DND-41 (cell line): ENCODE results near the gene RASD1.

Experiments used
- EZH2 ChIP-seq: IDR thresholded peaks from 3 replicates; pipeline ENCODE4 v1.6.1; 2012; ENCODE audit warnings: borderline replicate concordance, low read depth, mild to moderate bottlenecking, moderate library complexity, low read length, inconsistent platforms; ENCODE audit not compliant: severe bottlenecking
- TF ChIP-seq, protein P1 (sequence below): IDR thresholded peaks from 2 replicates; pipeline ENCODE4 v1.5.1; 2012; ENCODE audit warnings: borderline replicate concordance, low read length, moderate library complexity, mild to moderate bottlenecking; ENCODE audit not compliant: poor library complexity, severe bottlenecking; ENCODE audit errors: extremely low read depth

DNA sequence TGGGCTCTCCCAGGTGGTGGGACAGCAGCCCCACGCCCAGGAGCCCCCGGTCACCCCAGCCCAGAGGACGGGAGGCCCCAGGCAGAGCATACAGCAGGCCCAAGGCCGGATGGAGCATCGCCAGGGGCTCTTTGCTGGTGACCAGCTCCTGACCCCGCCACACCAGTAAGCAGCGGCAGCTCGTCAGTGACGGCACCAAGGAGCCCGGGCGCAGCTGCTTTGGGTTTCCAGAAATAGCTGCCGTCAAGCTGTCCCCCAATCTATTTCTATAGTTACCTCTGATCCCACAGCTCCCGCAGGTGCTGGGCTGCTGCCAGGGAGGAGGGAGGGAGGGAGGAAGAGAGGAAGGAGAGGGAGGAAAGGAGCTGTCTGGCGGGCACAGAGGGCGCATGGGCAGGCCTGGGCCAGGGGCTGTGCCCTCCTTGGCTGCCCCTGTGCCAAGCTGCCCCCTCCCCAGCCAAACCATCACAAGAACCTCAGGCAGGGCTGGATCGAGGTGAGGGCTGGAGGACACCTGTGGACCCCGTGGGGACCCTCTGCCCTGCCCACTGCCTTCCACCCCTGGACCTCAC is 10.8 kb upstream of the RASD1 start:
- TF ChIP-seq, protein P1, sequence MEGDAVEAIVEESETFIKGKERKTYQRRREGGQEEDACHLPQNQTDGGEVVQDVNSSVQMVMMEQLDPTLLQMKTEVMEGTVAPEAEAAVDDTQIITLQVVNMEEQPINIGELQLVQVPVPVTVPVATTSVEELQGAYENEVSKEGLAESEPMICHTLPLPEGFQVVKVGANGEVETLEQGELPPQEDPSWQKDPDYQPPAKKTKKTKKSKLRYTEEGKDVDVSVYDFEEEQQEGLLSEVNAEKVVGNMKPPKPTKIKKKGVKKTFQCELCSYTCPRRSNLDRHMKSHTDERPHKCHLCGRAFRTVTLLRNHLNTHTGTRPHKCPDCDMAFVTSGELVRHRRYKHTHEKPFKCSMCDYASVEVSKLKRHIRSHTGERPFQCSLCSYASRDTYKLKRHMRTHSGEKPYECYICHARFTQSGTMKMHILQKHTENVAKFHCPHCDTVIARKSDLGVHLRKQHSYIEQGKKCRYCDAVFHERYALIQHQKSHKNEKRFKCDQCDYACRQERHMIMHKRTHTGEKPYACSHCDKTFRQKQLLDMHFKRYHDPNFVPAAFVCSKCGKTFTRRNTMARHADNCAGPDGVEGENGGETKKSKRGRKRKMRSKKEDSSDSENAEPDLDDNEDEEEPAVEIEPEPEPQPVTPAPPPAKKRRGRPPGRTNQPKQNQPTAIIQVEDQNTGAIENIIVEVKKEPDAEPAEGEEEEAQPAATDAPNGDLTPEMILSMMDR: no peak
- no peak for TF ChIP-seq EZH2
